Stimulated activated CD8-positive, alpha-beta memory T cell treated with anti-CD3 and anti-CD28 coated beads, Interleukin-15, amount 100 ng/mL, for 48 hours (primary cell): ENCODE data around the gene TRIP13.
"Not testable (repeated sequence)": the region's sequence is repeated elsewhere in the genome, so short reads cannot be mapped to it uniquely, and the experiment has no call there.

Experiments used
- DNase-seq, 2 donors: peaks; one replicate each; pipeline ENCODE4 v3.0.0-alpha.2; 2020; ENCODE audit warnings: low read depth in 2 of 2

Gene TRIP13

GRCh38 chr5:919356-920000, 26.8 kb downstream of the TRIP13 start:
- no peak for DNase-seq

- DNase-seq = no peak
These were observed 27.6 kb downstream of the TRIP13 start for GRCh38 chr5:920321-920720.

DNA sequence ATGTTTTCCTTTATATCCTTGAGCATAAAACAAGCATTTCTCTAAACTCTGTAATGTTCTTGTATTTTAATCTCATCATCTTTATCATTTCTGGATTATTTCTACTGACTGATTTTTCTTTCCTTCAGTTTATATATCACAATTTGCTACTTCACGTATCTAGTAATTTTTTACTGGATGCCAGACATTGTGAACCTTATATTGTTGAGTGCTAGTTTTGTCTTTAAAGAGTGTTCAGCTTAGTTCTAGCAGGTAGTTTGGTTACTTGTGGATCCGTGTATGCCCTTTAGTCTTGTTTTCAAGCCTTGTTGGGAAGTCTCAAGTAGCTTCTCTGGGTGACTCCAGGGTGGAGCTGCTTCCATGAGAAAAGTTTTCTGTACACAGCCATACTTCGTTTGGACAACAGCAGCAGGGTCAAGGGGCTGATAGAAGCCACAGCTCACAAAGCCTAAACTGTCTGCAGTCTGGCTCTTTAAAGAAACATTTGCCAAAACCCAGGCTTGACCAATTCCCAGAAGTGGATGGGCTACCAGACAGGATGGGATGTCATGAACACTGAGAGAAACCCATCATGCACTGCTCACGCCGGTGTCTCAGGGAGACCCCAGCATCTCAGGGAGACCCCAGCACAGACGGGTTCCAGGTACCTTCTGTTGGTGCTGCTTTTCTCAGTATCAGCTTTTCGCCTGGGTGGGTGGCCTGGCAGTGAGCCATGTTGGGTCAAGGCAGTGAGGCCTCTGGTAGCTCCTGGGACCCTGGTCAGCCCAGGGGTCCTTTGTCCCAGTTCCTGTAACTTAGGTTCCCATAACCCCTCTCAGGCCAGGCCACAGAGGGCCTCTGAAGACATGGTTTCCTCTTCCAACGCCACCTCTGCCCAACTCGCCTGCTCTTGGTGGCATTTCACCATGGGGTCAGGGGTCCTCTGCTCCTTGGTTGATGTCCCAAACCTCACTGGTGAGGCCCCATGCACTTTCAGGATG, 29.1 kb downstream of the TRIP13 start:
- no peak for DNase-seq

GRCh38 chr5:922436-923280, 30.0 kb downstream of the TRIP13 start:
- no peak for DNase-seq

GRCh38 chr5:923281-923873, 30.7 kb downstream of the TRIP13 start:
- DNase-seq = peak; percentile 64 to 65

DNA sequence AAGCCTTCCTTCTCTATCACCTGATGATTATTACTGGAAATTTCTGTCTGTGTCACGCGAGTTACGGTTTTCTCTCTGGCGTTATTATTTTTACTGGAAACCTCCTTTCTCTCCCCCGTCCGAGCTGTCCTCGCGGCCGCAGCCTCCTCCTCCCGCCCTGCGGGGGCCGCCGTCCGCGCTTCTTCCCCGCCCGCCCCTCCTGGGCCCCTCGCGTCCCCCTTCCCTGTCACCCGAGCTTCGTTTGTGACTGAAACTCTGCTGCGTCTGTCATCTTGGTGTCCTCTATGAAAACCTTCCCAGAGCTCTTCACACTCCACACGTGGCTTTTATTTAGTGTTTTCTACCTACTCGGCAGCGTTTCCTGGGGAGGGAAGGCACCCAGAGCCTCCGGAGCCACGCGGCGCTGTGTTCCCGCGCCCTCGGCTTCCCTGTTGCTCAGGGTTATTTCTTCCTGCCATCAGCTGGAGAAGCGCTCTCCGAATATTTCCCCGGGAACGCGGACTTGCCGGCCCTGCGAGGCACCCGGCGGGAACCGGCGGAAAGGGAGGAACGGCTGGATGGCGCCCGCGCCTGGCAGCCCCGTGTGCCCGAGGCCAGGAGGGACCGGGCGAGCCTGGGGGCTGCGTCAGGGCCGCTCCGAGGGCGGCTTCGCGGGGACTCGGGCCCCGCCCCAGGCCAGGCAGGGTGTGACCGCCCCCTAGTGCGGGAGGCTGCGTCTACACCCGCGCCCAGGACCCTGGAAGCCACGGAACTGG, 33.9 kb downstream of the TRIP13 start:
- no peak for DNase-seq

DNA sequence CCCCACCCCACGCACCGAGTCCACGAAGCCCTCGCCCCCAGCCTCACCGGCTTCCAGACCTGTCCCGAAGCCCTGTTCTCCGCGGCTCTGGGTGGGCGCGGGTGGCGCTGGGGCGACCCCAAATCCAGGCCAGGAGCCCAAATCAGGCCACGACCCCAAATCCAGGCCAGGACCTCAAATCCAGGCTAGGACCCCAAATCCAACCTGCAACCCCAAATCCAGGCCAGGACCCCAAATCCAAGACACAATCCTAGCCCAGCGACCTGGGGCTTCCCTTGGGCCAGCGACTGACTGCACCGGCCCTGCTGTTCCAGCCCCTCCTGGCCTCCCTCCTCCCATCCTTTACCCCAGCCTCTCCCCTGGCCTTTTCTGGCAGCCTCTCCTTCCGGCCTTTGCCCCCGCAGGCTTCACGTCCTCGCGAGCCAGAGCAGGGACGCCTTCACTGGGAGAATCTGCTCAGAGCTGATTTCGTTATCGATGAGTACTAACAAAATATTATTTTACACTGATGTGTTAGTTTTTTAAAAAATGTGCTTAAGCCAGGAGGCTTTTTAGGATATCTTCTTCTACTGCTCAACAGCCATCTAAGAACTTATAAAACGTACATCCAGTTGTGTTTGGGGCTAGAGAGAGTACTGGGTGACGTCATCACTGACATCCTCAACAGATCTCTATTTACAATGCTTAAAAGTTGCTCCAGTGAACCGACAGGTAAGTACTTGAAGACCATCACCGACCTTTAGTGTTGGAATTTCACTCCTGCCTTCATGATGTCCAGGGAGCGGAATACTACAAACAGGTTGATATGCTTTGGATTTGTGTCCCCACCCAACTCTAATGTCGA, 34.7 kb downstream of the TRIP13 start:
- DNase-seq = no peak

GRCh38 chr5:929182-929581, 36.5 kb downstream of the TRIP13 start:
- not testable (repeated sequence) for DNase-seq

GRCh38 chr5:929596-929995, 36.9 kb downstream of the TRIP13 start:
- DNase-seq = no peak

GRCh38 chr5:930866-931265, 38.2 kb downstream of the TRIP13 start:
- DNase-seq = no peak

GRCh38 chr5:931570-932145, 39.0 kb downstream of the TRIP13 start:
- no peak for DNase-seq

DNA sequence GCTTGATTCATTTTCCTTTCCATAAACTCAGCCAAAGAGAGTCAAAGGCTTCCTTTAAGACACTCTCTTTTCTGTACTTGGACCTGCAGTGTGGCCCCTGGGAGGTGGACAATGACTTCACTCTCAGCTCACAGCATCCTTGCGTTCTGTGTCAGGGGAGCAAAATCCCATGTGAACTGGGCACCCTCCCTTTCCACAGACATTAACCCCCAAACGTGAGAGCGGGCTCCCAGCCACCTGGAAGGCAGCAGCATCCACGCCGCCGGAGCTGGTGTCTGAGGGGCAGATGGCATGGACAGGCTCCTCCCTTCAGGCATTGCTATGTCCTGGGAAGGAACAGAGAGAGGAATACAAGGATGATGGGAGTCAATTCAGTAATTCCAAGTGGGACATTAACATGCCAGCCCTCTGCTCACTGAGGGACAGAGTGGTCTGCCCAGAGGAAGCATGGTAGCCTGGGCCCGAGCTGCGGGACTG, 39.5 kb downstream of the TRIP13 start:
- DNase-seq = no peak

- no peak for DNase-seq
These were observed 40.1 kb downstream of the TRIP13 start for GRCh38 chr5:932628-933250.

DNA sequence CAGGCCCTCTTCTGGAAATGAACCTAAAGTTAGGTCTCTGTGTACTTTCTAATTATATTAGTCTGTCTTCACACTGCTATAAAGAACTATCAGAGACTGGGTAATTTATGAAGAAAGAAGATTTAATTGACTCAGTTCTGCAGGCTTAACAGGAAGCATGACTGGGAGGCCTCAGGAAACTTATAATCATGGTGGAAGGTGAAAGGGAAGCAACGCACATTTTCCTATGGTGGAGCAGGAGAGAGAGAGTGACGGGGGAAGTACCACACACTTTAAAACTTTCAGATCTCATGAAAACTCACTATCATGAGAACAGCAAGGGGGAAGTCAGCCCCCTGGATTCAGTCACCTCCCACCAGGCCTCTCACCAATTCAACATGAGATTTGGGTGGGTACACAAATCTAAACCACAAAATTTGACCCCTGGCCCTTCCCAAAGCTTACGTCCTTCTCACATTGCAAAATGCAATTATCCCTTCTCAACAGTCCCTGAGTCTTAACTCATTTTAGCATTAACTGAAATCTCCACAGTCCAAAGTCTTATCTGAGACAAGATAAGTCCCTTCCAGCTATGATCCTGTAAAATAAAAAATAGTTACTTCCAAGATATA, 40.7 kb downstream of the TRIP13 start:
- DNase-seq = no peak

DNA sequence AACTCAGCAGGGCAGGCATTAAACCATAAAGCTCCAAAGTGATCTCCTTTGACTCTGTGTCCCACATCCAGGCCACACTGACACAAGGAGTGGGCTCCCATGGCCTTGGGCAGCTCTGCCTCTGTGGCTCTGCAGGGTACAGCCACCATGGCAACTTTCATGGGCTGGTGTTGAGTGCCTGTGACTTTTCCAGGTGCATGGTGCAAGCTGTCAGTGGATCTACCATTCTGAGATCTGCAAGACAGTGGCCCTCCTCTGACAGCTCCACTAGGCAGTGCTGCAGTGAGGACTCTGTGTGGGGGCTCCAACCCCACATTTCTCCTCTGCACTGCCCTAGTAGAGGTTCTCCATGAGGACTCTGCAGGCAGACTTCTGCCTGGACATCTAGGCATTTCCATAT, 41.3 kb downstream of the TRIP13 start:
- not testable (repeated sequence) for DNase-seq

DNA sequence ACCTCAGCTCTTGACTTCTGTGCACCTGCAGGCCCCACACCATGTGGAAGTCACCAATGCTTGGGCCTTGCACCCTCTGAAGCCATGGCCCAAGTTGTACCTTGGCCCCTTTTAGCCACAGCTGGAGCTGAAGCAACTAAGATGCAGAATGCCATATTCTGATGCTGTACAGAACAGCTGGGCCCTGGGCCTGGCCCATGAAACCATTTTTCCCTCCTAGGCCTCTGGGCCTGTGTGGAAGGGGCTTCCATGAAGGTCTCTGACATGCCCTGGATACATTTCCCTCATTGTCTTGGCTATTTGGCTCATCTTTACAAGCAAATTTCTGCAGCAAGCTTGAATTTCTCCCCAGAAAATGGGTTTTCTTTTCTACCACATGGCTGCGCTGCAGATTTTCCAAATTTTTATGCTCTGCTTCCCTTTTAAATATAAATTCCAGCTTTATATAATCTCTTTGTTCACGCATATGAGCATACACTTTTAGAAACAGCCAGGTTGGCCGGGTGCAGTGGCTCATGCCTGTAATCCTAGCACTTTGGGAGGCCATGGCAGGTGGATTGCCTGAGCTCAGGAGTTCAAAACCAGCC, 41.8 kb downstream of the TRIP13 start:
- not testable (repeated sequence) for DNase-seq

GRCh38 chr5:935510-936084, 42.9 kb downstream of the TRIP13 start:
- DNase-seq = no peak
